Thyroid gland (tissue), 4 donors: Measurements from ENCODE around the gene SPNS3.

Source experiments
- CTCF ChIP-seq, 6 experiments: fragments of 200-600 bp in 3 of 6; fragments of 450-650 bp in 3 of 6; sonication (generic) in 3 of 6; IDR thresholded peaks; one replicate each; pipeline ENCODE4 v1.5.1; 2016 to 2019; ENCODE audit warnings: antibody characterized with exemption in 6 of 6, mild to moderate bottlenecking in 2 of 6, inconsistent platforms in 1 of 6, moderate library complexity in 1 of 6
- POLR2A ChIP-seq, 2 donors: fragments of 450-650 bp; IDR thresholded peaks; one replicate each; pipeline ENCODE4 v1.6.1; 2017; ENCODE audit warnings: antibody characterized with exemption in 2 of 2, mild to moderate bottlenecking in 2 of 2, moderate library complexity in 1 of 2

DNA sequence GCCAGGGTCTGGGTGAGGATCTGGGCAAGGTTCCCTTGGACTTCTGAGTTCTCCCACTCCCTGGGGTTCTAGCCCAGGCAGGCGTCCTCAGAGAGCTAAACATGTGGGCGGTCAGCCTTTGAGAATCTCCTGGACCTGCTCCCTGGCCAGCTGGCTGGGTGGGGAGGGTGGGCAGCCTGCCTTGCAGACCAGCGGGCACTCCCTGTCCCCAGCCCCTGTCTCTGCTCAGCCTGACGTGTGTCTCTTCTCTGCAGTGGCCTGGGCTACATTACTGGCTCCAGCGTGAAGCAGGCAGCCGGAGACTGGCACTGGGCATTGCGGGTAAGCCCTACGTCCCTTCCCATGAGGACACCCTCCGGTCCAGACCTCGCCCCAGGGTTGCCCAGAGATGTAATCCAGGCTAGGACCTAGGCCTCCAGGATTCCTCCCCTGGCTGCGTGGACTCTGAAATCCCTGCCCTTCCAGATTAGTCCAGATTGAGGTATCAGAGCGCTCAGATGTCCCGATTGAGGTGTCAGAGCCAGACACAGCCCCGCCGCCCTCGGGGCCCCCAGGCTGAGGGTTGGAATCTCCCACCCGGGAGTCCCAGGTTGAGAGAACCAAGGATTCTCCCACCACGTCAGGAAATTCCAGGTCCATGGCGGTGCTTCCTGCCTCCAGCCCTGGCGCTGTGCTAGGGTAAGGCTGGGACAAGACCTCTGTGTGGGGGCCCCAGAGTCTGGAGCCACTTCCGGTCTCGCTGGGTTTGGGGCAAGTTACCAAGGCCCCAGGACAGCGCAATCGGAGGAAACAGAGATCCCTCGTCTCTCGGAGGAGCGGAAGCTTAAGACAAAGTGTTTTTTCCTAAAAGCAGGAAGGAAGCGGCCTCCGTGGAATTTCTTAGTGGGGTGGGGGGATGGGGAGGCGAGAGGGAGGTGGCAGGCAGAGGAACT is 97.3 kb downstream of the SPNS3 start:
- TF ChIP-seq CTCF (IDR thresholded peaks at IDR 0.05): no peak
- no peak for TF ChIP-seq POLR2A (IDR thresholded peaks at IDR 0.05)
